HG03175 (cell line): ENCODE data around the gene TES.

Experiments
- ATAC-seq: cut with Tn5 transposase; IDR thresholded peaks from one replicate; pipeline ENCODE4 v1.9.1; 2021; ENCODE audit warnings: mild to moderate bottlenecking, moderate library complexity; ENCODE audit not compliant: unreplicated experiment

The TES gene

GRCh38 chr7:116193329-116194087 is 16.8 kb upstream of the TES start:
- ATAC-seq, result no peak

- ATAC-seq, result no peak
These were observed 16.2 kb upstream of the TES start for GRCh38 chr7:116194115-116194514.

- ATAC-seq, result no peak
These were observed 14.9 kb upstream of the TES start for GRCh38 chr7:116195451-116195850.

- no peak for ATAC-seq
These were observed 13.4 kb upstream of the TES start for GRCh38 chr7:116196947-116197346.

- no peak for ATAC-seq
These were observed 13.0 kb upstream of the TES start for GRCh38 chr7:116197360-116197759.

- ATAC-seq, result no peak
These were observed 11.5 kb upstream of the TES start for GRCh38 chr7:116198748-116199410.

- ATAC-seq, result no peak
These were observed 9.4 kb upstream of the TES start for GRCh38 chr7:116200963-116201362.

GRCh38 chr7:116206141-116206540 is 4.2 kb upstream of the TES start:
- no peak for ATAC-seq

- no peak for ATAC-seq
These were observed 1.4 kb upstream of the TES start for GRCh38 chr7:116208919-116209318.

GRCh38 chr7:116209561-116210070 is 723 bp upstream of the TES start:
- ATAC-seq, result no peak

- ATAC-seq, result peak; percentile 82
These were observed 920 bp downstream of the TES start for GRCh38 chr7:116211006-116211912.

- ATAC-seq, result no peak
These were observed 1.7 kb downstream of the TES start for GRCh38 chr7:116211913-116212596.

- no peak for ATAC-seq
These were observed 2.5 kb downstream of the TES start for GRCh38 chr7:116212869-116213268.

- ATAC-seq, result no peak
These were observed 3.2 kb downstream of the TES start for GRCh38 chr7:116213361-116214130.

- ATAC-seq, result no peak
These were observed 4.6 kb downstream of the TES start for GRCh38 chr7:116214921-116215320.

GRCh38 chr7:116215551-116215950 is 5.2 kb downstream of the TES start:
- ATAC-seq, result no peak

- ATAC-seq, result peak; percentile 40
These were observed 6.7 kb downstream of the TES start for GRCh38 chr7:116216956-116217571.

GRCh38 chr7:116218051-116218645 is 7.8 kb downstream of the TES start:
- ATAC-seq, result no peak

- no peak for ATAC-seq
These were observed 8.4 kb downstream of the TES start for GRCh38 chr7:116218747-116219146.
